Measurements from ENCODE around the gene JARID2.

GRCh38 chr6:15274692-15275387 is 29.0 kb downstream of the JARID2 start:
- TF ChIP-seq CTCF (IDR thresholded peaks at IDR 0.05; ENCODE audit: insufficient read depth, low read length, poor library complexity, severe bottlenecking) (no peak), EZH2phosphoT487 (conservative IDR thresholded peaks at IDR 0.05; ENCODE audit: low read length) (no peak)

Measured in SU-DHL-6 (cell line).